ENCODE results near the gene ADCY3.

DNA sequence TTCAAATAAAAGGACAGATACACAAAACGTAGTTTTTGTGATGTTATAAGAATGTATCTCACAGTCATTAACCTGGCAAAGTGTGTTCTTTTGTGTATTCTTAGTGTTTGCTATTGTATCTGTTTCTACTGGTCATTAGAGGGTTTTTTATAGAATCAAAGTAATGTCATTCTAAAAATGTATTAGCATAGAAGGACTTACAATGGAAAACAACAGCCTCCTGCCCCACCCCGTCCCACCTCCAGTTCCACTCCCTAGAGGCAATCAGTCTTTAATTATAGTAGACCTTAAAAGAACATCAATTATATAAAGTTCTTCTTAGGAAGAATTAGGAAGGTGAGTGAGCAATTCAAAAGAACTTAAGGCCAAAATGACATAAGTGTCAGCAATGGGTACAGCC is 37.9 kb upstream of the ADCY3 start:
- TF ChIP-seq RAD21 (IDR thresholded peaks at IDR 0.05; ENCODE audit: low read depth) (no peak), NFIC (IDR thresholded peaks at IDR 0.05) (no peak), ZBTB7A (IDR thresholded peaks at IDR 0.05; ENCODE audit: low read depth) (no peak), EP300 (IDR thresholded peaks at IDR 0.05; ENCODE audit: borderline replicate concordance) (no peak)
